Neural crest cell (in vitro differentiated cells): ENCODE results near the gene CIROP. TPM values are rescaled to one million over a fixed set of nuclear protein-coding genes. Genes with fewer than 3 reads are reported as not detected.

Experiments used
- DNase-seq: peaks from one replicate; pipeline ENCODE4 v3.0.0; 2021; ENCODE audit warnings: low read depth, mixed read lengths, low spot score
- H3K27ac Mint-ChIP-seq: one replicate; pipeline ENCODE4 v1.8.0; 2021; ENCODE audit warnings: mild to moderate bottlenecking, mixed read lengths; ENCODE audit not compliant: unreplicated experiment
- H3K27me3 Mint-ChIP-seq: 2 replicates; pipeline ENCODE4 v1.8.0; 2021; ENCODE audit warnings: low read depth, mild to moderate bottlenecking, mixed read lengths
- H3K36me3 Mint-ChIP-seq: 2 replicates; pipeline ENCODE4 v1.8.0; 2021; ENCODE audit warnings: low read depth, mild to moderate bottlenecking, mixed read lengths
- H3K4me1 Mint-ChIP-seq: 2 replicates; pipeline ENCODE4 v1.8.0; 2021; ENCODE audit warnings: mixed read lengths
- H3K4me3 Mint-ChIP-seq: one replicate; pipeline ENCODE4 v1.8.0; 2021; ENCODE audit warnings: mild to moderate bottlenecking, mixed read lengths
- H3K9me3 Mint-ChIP-seq: 2 replicates; pipeline ENCODE4 v1.8.0; 2021; ENCODE audit warnings: mixed read lengths
- CTCF ChIP-seq: fragments of 200-600 bp; sonication (generic); conservative IDR thresholded peaks from 2 replicates; pipeline ENCODE4 v1.5.0; 2021; ENCODE audit warnings: antibody characterized with exemption, mild to moderate bottlenecking
- total RNA-seq: library from RNA; stranded (reverse); gene quantifications from 2 replicates; pipeline ENCODE4 v1.2.1, GENCODE V29; 2021

The CIROP gene
- total RNA-seq, 1 donor from 2014 or later: not detected

GRCh38 chr14:23121361-23121771, 16.6 kb upstream of the CIROP start:
- Mint-ChIP-seq H3K4me3 (no peak overlapping the region), H3K27me3 (peaks cover 3% of the 10 kb centered on the region), H3K27ac (no peak overlapping the region), H3K9me3 (no peaks in the 10 kb centered on the region), H3K36me3 (no peaks in the 10 kb centered on the region), H3K4me1 (peaks cover 21% of the 10 kb centered on the region)
- no peak for DNase-seq
- TF ChIP-seq CTCF: no peak

DNA sequence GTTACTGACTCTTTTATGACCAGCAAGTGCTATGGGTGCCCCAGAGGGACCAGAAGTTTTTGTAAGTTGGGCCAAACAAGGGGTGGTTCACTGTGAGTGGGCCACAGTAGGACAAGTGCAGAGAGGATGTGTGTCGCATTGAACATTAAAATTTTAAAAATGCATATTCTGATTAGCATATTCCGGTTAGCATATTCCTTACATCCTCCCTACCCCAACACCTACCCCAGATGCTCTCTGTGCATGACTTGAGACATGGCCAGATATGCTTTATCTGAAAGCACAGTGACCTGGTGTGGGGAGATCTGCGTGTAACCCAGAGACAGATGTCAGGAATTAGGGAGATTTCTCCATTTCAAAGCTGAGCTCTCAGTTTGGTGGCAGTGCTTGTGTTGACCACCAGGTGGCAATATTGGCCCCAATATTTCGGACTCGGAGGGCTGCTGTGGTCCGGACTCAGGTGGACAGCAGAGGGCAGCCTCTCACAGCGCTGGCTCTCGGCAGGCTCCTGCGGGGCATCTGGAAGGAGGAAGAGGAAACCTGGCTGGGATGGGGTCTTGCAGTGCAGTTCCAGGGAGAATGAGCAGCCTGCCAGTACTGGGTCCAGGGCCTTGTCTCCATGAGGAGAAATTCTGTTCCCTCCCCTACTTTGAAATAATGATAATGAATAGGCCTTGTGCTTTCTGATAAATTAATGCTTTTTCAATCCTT, 15.9 kb upstream of the CIROP start:
- H3K4me1 Mint-ChIP-seq: peaks cover 17% of the 10 kb centered on the region
- TF ChIP-seq CTCF: peak; percentile 100

GRCh38 chr14:23119363-23120327, 14.9 kb upstream of the CIROP start:
- Mint-ChIP-seq H3K36me3 (no peaks in the 10 kb centered on the region), H3K27me3 (peaks cover 6% of the 10 kb centered on the region), H3K4me1 (peaks cover 21% of the 10 kb centered on the region), H3K27ac (no peak overlapping the region), H3K4me3 (no peak overlapping the region), H3K9me3 (no peaks in the 10 kb centered on the region)
- DNase-seq: no peak
- no peak for TF ChIP-seq CTCF

More for the DNA sequence above, 15.9 kb upstream of the CIROP start:
- Mint-ChIP-seq H3K36me3 (no peaks in the 10 kb centered on the region), H3K4me3 (no peak overlapping the region), H3K27me3 (peaks cover 6% of the 10 kb centered on the region), H3K9me3 (no peaks in the 10 kb centered on the region), H3K27ac (no peak overlapping the region)
- peak; percentile 90 for DNase-seq

DNA sequence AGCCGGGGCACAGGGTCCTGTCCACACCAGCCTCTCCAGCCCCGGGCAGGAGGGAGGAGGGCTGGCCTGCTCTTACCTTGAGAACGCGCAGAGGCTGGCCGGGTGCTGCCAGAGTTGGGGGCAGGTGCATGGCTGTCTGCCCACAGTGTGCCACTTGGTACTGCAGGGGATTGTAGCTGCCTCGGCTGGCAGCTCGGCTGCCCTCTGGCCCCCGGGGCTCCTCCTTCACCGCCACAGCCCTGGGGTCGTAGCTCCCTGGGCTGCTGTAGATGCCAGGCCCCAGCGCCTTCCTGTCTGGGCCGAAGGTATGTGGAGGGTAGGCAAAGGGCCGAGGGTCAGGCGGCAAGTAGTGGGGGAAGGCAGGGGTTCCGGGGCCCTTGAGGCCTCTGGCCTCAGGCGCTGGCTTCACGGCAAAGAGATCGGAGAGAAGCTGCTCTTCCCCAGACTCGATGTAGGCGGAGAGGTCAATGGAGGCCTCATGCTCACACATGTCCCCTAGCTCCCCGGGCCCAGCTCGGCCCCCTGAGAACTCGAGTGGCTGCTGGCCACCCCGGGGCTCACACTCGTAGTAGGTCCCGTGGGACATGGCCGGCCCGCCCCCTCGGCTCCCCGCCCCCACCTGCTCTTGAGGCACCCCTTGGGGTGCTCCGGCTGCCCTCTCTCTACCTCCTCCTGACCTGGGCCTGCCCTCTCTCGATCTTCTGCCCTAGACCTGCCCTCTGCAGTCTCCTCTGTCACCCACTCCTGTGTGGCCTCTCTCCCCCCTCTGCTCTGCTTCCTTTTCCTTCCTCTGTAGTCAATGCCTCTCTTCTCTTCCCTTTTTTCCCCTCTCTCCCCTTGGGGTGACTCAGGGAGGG, 13.9 kb upstream of the CIROP start, which contains the start of gene CEBPE:
Gene CEBPE (minus strand): TSS at position 750 of the 857 bp plus-strand sequence. CDS start 164 bp downstream, at position 586.
- H3K27ac Mint-ChIP-seq: peak within 1 kb of the TSS; percentile 50
- no peak within 1 kb of the TSS for H3K4me3 Mint-ChIP-seq
- H3K27me3 Mint-ChIP-seq: peaks cover 6% of the 10 kb centered on the region
- no peaks in the 10 kb centered on the region for H3K36me3 Mint-ChIP-seq
- no peak for TF ChIP-seq CTCF
- no peaks in the 10 kb centered on the region for H3K9me3 Mint-ChIP-seq
- DNase-seq: no peak
- peaks cover 26% of the 10 kb centered on the region for H3K4me1 Mint-ChIP-seq
